ENCODE data around the gene TFB1M.

DNA sequence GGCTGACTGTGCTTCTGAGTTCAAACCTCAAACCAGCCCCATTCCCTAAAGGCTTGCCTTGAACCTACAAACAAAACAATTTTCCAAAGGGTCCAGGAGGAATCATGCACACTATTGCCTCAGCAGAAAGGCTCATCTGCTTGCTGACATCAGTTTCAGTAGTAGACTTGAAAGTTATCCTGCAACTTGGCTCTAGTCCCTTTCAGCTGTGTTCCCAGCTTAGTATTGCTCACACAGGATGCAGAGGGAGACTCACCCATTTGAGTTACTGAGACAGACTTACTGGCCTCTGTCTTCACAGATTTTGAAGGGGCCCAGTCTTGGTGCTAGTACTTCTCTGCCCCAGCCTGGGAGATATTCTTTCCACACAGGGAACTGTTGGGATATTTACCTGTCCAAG lies 38.5 kb upstream of the TFB1M start:
- TF ChIP-seq EZH2 (IDR thresholded peaks at IDR 0.05): no peak
- TF ChIP-seq POLR2AphosphoS5 (IDR thresholded peaks at IDR 0.05; ENCODE audit: borderline replicate concordance, low read depth, low read length): no peak

Data from SK-N-MC (cell line).